Neural crest cell (in vitro differentiated cells): ENCODE data around the gene KIAA1614. TPM values are rescaled to one million over a fixed set of nuclear protein-coding genes. Genes with fewer than 3 reads are reported as not detected.
A peak's percentile ranks its signal among the peaks of the same experiment; 100 is the strongest.

Source experiments
- DNase-seq: peaks from one replicate; pipeline ENCODE4 v3.0.0; 2021; ENCODE audit warnings: low read depth, mixed read lengths, low spot score
- H3K27ac Mint-ChIP-seq: one replicate; pipeline ENCODE4 v1.8.0; 2021; ENCODE audit warnings: mild to moderate bottlenecking, mixed read lengths; ENCODE audit not compliant: unreplicated experiment
- H3K27me3 Mint-ChIP-seq: 2 replicates; pipeline ENCODE4 v1.8.0; 2021; ENCODE audit warnings: low read depth, mild to moderate bottlenecking, mixed read lengths
- H3K36me3 Mint-ChIP-seq: 2 replicates; pipeline ENCODE4 v1.8.0; 2021; ENCODE audit warnings: low read depth, mild to moderate bottlenecking, mixed read lengths
- H3K4me1 Mint-ChIP-seq: 2 replicates; pipeline ENCODE4 v1.8.0; 2021; ENCODE audit warnings: mixed read lengths
- H3K4me3 Mint-ChIP-seq: one replicate; pipeline ENCODE4 v1.8.0; 2021; ENCODE audit warnings: mild to moderate bottlenecking, mixed read lengths
- H3K9me3 Mint-ChIP-seq: 2 replicates; pipeline ENCODE4 v1.8.0; 2021; ENCODE audit warnings: mixed read lengths
- CTCF ChIP-seq: fragments of 200-600 bp; sonication (generic); conservative IDR thresholded peaks from 2 replicates; pipeline ENCODE4 v1.5.0; 2021; ENCODE audit warnings: antibody characterized with exemption, mild to moderate bottlenecking
- total RNA-seq: library from RNA; stranded (reverse); gene quantifications from 2 replicates; pipeline ENCODE4 v1.2.1, GENCODE V29; 2021

Gene KIAA1614
- total RNA-seq, 1 donor from 2014 or later: 2.1 TPM

DNA sequence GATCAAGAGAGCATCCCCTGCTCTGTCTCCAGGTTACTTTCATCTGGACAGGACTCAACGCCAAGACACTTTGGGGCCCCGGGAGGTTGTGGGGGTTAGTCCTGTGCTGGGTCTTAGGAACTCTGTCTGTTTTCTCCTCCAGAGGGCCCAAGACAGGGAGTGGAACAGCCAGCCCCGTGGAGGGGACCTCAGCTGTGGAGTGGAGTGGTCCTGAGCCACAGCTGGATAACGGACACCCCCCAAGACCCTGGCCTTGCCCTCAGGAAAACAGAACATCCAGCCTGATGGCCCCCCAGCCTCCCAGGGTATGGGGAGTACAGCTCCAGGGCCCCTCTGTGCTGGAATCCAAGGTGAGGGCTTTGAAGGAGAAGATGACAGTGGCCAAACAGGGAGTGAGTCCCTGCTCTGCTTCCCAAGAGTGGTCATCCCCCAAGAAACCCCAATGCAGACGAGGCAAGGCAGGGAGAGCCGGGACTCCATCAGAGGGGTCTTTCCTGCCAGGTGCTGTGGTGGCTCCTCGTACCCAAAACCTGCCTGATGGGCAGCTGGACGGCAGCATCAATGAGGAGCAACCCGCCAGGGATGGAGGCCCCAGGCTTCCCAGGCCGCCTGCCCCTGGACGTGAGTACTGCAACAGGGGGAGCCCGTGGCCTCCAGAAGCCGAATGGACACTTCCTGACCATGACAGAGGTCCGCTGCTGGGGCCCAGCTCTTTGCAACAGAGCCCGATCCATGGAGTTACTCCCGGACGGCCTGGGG is 3.5 kb downstream of the KIAA1614 start:
- Mint-ChIP-seq H3K36me3 (no peaks in the 10 kb centered on the region), H3K4me3 (no peak overlapping the region), H3K4me1 (peaks cover 39% of the 10 kb centered on the region), H3K27ac (peak overlapping the region; percentile 35), H3K9me3 (no peaks in the 10 kb centered on the region), H3K27me3 (peaks cover 20% of the 10 kb centered on the region)
- no peak for TF ChIP-seq CTCF
- no peak for DNase-seq

GRCh38 chr1:180916771-180917170 is 4.1 kb downstream of the KIAA1614 start:
- DNase-seq: no peak
- no peaks in the 10 kb centered on the region for H3K36me3 Mint-ChIP-seq
- no peaks in the 10 kb centered on the region for H3K9me3 Mint-ChIP-seq
- peaks cover 14% of the 10 kb centered on the region for H3K27me3 Mint-ChIP-seq
- H3K27ac Mint-ChIP-seq: no peak overlapping the region
- TF ChIP-seq CTCF: no peak
- H3K4me1 Mint-ChIP-seq: peaks cover 39% of the 10 kb centered on the region
- no peak overlapping the region for H3K4me3 Mint-ChIP-seq

DNA sequence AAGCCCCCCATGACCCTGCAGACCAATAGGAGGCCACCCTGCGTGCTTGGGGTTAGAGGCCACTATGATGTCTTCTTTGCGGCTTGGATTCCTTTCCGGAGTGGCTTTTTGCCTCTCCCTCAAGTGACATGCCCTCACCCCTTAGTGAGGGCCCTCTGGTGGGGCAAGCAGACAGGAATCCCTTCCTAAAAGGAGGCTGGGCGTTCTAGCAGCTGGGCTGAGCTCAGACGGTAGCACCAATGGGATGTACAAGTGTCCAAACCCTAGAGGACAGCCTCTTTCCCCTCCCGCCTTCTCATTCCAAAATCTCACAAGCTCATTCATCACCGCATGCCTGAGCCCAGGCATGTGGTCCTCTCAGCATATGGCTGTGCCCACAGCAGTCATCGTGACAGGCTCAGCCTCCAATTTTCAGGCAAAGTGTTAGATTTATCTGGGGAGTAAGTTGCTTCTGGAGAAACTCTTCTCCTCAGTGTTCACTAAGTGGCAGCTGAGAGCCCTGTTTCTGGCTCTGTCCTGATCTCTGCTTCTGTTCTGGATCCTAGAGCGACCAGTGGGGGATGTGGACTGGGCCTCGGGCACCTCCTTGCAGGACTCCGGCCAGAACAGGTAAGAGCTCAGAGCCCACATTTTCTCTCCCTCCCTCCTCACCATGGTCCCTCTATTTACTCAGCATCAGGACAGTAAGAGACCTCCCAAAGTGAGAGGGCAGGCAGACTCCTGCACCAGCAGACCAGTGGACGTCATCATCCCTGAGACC is 4.8 kb downstream of the KIAA1614 start:
- no peak overlapping the region for H3K4me3 Mint-ChIP-seq
- no peaks in the 10 kb centered on the region for H3K9me3 Mint-ChIP-seq

GRCh38 chr1:180918519-180918918 is 5.8 kb downstream of the KIAA1614 start:
- Mint-ChIP-seq H3K4me3 (peak overlapping the region; percentile 56), H3K27ac (no peak overlapping the region), H3K27me3 (peaks cover 6% of the 10 kb centered on the region), H3K4me1 (peaks cover 50% of the 10 kb centered on the region), H3K36me3 (no peaks in the 10 kb centered on the region), H3K9me3 (no peaks in the 10 kb centered on the region)
- TF ChIP-seq CTCF: no peak
- DNase-seq: no peak

More for the DNA sequence above, 4.8 kb downstream of the KIAA1614 start:
- peak; percentile 28 for TF ChIP-seq CTCF
- no peak for DNase-seq
- H3K36me3 Mint-ChIP-seq: no peaks in the 10 kb centered on the region
- peaks cover 9% of the 10 kb centered on the region for H3K27me3 Mint-ChIP-seq
- H3K4me1 Mint-ChIP-seq: peaks cover 42% of the 10 kb centered on the region
- peak overlapping the region; percentile 86 for H3K27ac Mint-ChIP-seq

GRCh38 chr1:180919183-180919700 is 6.5 kb downstream of the KIAA1614 start:
- Mint-ChIP-seq H3K36me3 (no peaks in the 10 kb centered on the region), H3K27me3 (no peaks in the 10 kb centered on the region), H3K9me3 (no peaks in the 10 kb centered on the region), H3K4me1 (peaks cover 50% of the 10 kb centered on the region), H3K4me3 (no peak overlapping the region), H3K27ac (peak overlapping the region; percentile 67)
- DNase-seq: no peak
- no peak for TF ChIP-seq CTCF
